Rectal smooth muscle tissue (tissue), 1 donor: Measurements from ENCODE around the gene DFFB.

Experiments
- H3K27ac ChIP-seq: one replicate; pipeline ENCODE4 v1.7.0; 2013; ENCODE audit warnings: low read depth, low read length, inconsistent platforms
- H3K27me3 ChIP-seq: one replicate; pipeline ENCODE4 v1.7.0; 2013; ENCODE audit warnings: low read length; ENCODE audit not compliant: control insufficient read depth, insufficient read depth
- H3K36me3 ChIP-seq: one replicate; pipeline ENCODE4 v1.7.0; 2013; ENCODE audit warnings: low read length; ENCODE audit not compliant: control insufficient read depth, insufficient read depth
- H3K4me1 ChIP-seq: one replicate; pipeline ENCODE4 v1.7.0; 2013; ENCODE audit warnings: low read length; ENCODE audit not compliant: control insufficient read depth, insufficient read depth
- H3K4me3 ChIP-seq: one replicate; pipeline ENCODE4 v1.7.0; 2013; ENCODE audit warnings: low read length
- H3K9ac ChIP-seq: one replicate; pipeline ENCODE4 v1.7.0; 2013; ENCODE audit warnings: low read length

The DFFB gene

DNA sequence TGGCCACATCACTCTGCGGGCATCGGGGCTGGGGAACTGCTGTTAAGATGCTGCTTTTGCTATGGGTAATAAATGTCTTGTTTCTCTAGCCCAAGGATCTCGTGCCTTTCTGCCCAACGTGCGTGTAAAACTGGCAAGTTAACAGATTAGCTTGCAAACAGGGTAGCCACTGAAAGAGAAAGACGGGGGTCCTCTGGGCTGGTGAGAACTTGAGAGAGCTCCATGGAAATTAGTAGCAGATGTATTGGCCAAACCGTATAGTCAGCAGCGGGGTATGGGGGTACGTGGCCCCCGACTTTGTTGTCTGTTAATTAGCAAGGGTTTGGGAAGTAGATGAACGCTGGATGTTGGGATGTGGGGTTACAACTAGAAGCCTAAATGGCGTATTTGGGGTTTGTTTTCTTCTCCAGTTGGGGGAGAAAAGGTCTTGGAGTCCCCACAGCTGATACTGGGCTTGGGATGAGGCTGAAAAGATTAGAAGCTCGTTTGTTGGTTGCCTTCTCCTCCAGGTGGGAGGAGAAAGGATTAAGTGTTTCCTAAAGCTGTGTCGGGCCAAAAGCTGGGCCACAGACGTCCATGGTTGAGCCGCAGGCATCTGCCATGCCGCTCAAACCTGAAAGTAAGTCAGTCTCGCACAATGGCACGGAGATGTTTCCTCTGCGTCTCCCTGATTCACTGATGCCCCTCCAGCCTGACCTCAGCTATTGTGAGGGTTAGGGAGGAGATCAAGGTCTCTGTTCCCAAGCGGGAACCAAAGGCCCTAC lies 75.1 kb downstream of the DFFB start:
- no peaks in the 10 kb centered on the region for H3K4me1 ChIP-seq
- H3K27ac ChIP-seq, result no peak overlapping the region
- H3K36me3 ChIP-seq, result no peaks in the 10 kb centered on the region
- no peak overlapping the region for H3K4me3 ChIP-seq
- H3K27me3 ChIP-seq, result peaks cover 4% of the 10 kb centered on the region
- no peak overlapping the region for H3K9ac ChIP-seq
